RKO (cell line): ENCODE results near the gene IMMP2L.
"Not testable (repeated sequence)": the region's sequence is repeated elsewhere in the genome, so short reads cannot be mapped to it uniquely, and the experiment has no call there.

Experiments
- DNase-seq: peaks from one replicate; pipeline ENCODE4 v3.0.0-alpha.2; 2016; ENCODE audit warnings: low spot score

Gene IMMP2L

DNA sequence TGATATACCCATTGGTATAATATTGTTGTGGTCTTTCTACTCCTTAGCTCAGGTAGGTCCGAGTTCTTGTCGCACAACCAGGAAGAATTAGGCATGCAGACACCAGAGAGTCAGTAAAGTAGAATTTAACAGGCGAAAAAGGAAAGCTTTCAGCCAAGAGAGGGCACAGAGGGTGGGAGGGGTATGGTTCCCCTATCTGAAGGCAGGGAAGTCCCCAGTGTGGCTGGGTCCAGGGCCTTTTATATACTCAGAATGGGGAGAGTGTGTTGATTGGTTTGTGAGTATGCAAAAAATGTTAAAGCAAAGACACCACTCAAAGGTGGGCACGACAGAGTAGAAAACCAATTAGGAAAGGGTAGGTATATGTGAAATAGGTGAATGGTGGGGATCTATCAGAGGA lies 53.9 kb downstream of the IMMP2L start:
- no peak for DNase-seq

DNA sequence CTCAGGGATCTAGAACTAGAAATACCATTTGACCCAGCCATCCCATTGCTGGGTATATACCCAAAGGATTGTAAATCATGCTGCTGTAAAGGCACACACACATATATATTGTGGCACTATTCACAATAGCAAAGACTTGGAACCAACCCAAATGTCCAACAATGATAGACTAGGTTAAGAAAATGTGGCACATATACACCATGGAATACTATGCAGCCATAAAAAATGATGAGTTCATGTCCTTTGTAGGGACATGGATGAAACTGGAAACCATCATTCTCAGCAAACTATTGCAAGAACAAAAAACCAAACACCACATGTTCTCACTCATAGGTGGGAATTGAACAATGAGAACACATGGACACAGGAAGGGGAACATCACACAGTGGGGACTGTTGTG lies 56.9 kb downstream of the IMMP2L start:
- DNase-seq, result not testable (repeated sequence)

DNA sequence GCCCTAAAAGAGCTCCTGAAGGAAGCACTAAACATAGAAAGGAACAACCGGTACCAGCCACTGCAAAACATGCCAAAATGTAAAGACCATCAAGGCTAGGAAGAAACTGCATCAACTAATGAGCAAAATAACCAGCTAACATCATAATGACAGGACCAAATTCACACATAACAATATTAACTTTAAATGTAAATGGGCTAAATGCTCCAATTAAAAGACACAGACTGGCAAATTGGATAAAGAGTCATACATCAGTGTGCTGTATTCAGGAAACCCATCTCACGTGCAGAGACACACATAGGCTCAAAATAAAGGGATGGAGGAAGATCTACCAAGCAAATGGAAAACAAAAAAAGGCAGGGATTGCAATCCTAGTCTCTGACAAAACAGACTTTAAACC lies 60.5 kb downstream of the IMMP2L start:
- not testable (repeated sequence) for DNase-seq

DNA sequence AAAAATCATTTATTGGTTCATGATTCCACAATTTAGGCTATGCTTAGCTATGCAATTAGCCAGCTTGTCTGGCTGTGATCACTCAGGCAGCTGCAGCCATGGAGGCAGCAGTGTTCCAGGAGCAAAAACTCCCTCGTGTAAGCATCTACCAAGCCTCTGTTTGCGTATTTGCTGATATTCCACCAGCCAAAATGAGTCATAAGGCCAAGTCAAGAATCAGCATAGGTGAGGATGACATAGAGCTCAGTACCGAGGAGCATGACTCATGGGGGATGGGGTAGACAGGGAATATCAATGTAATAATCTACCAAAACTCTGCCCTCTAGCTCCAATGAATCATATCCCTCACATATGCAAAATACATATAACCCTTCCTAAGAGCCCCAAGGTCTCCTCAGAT lies 63.3 kb downstream of the IMMP2L start:
- peak; percentile 81 for DNase-seq

DNA sequence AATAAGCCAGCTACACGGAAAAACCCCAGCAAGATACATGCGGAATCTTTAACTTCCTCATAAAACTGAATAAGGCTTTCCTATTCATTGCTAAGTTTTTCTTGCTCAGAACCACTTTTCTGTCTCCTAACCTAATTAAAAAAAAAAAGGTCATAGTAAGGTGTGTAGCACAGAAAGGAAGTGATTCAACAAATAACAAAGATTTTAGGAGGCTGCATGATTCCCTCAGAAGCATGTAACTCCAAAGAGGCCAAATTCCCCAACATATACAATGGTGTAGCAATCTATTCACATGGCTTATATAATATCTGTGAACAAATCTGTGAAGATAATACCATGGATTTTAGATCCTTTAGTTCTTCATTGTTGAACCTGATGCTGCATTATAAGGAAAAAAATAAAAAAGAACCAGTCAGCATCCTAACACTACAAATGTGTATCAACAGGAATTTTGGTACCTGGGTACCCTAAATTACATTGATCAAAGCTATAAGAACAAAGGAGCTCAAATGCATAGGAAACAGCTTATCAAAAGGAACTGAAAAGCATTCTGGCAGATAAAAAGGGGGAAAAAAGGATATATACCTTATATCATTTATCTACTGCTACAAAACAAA lies 63.8 kb downstream of the IMMP2L start:
- no peak for DNase-seq

DNA sequence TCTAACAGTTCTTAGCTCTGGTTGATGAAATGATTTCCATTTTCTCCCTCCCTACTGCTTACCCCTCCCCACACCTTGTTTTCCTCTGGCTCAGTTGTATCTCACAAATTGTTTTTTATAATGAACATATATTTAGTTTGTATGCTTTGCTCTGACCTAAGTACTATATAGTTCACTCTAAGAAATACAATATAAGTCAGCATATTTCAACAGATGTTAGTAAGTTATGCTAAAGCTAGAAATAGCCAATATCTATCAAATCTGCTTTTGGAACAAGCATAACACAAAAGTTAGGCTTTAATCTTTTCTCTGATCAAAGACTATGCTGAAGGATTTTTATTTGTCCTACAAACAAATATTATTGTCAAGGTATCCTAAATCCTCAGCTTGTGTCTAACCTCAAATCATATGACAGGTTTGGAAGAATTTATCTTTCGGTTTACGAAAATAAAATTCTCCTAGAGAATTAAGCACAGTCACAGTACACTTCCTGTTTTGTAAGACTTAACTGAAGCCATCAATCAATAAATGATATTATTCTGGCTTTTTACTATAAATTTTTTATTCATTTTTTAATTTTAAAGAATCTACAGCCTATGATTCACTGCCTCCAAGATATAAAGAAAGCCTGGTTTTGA lies 67.0 kb downstream of the IMMP2L start:
- DNase-seq, result no peak

DNA sequence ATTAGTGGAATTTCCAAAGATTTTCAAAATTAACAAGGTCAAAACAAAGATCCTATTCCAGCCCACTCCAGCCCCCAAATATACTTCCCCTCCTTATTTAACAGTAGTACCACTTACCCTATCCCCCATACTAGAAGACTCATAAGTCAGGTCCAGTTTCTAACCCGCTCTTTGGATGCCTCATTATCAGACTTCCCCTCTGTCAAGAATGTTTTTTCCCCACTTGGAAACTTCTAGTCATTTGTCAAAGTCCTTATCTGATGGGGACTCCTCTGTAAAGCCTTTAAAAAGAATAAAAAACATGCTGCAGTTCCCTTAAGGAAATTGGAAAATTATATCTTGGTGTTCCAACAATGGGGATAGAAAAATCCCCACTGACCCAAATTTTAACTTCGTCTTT lies 70.1 kb downstream of the IMMP2L start:
- no peak for DNase-seq

DNA sequence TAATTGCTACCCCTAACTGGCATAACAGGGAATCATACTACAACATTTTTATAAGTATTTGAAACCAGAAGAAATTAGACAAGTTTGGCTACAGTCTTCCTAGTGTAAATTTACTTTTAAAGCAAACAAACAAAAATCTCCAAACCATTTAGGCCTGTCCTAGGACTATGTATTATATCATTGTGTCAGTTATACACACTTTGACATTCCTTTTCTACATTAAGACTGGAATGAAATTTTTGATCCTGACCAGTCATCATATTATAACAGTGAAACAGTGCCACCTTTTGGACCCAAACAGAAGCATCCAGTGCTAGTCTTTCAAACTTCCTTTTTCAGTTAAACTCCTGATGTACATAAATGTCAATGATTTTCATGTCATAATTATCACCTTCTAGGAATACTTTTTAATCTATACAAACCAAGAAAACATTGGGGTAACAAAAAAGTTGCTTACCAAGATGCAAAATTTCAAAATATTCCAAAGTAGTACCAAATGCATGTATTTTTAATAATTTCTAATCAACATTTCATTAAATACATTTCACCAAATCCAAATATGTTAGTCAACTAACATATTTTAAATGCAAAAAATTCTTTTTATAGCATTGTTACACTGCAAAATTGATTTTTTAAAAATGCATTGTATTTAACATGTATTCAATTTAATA lies 75.7 kb downstream of the IMMP2L start:
- peak; percentile 80 for DNase-seq

DNA sequence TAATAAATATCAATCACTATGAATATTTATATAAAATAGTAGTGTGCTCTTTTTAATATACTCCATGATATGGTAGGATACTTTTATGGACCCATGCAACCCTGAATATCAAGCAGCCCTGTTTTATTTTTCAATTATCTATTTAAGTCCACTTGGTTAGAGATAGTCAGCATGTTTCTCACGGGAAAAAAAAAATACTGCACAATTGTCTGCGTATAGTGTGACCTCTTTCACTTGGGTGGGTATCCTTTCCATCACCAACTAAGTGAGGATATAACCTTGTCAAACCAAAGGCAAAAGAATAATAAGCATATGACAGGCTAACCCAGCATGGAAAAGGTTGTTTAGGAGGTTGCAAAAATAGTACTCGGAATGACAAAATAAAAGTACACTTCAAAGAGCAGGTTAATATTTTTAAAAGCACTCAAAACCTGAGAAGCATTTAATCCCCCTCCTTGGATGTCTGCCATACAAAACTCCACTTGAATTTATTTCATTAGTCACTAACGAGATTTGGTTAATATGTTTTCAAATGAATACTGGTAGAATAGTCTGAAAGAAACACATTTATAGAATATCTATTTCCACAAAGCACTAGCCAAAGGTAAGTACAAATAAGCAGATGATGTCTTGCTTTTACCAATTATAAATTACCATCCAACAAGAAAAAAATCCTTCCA lies 76.5 kb downstream of the IMMP2L start:
- DNase-seq, result no peak

DNA sequence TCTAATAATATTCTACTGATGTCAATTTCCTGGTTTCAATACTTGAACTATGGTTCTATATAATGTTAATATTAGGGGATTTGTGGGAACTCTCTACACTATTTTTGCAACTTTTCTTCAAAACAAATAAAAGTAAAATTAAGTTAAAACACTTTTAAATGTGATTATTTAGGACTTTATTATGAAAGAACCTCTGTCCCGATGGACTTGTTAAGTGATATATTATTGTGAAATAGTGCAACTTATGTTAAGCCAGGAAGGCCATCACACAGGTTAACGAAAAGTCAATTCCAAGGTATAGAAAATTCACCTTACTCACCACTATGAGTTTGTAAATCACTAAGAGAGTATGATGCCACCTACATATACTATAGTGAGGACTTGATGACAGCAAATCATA lies 79.2 kb downstream of the IMMP2L start:
- no peak for DNase-seq

DNA sequence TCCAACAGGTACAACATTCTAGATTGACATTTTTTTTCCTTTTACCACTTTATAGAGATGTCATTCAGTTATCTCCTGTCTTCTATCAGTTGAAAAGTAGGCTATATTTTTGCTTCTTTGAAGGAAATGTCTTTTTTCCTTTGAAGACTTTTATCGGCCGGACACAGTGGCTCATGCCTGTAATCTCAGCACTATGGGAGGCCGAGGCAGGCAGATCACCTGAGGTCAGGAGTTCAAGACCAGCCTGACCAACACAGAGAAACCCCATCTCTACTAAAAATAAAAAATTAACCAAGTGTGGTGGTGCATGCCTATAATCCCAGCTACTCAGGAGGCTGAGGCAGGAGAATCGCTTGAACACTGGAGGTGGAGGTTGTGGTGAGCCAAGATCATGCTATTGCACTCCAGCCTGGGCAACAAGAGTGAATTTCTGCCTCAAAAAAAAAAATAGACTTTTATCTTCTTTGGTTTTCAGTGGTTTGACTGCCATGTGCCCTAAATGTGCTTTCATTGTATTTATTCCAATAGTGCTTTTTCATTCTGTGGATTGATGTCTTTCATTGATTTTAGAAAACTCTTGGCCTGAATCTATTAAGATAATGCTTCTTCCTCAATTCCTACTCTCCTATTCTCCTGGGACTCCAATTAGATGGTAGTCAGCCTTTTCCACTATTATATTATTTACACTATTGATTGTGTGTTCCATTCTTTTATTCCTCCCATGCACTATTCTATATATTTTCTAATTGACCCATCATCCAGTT lies 84.6 kb downstream of the IMMP2L start:
- DNase-seq, result no peak

DNA sequence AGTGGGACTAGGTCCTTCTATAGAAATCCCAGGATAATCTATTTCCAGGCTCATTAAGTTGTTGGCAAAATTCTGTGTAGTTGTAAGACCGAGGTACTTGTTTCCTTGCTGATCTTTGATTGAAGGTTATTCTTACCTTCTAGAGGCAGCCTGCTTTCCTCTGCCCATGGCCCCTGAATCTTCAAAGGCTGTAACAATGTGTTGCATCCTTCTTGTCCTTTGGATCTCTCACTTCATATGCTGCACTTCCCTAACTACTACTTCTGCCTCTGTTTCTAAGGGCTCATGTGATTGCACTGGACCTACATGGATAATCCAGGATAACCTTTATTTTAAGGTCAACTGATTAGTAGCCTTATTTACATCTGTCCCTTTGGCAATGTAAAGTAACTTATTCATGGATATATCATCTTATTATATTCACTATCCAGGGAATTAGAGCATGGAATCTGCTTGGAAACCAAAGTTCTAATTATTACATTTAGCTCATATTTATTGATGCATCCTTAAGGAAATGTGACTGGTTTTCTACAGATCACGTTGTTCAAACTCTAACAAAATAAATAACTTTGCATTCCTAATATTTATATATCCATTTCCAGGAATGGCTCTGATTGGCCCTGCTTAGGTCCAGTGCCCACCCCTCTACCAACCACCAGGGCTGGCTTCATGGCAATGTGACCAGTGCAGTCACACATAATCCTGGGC lies 85.6 kb downstream of the IMMP2L start:
- no peak for DNase-seq

DNA sequence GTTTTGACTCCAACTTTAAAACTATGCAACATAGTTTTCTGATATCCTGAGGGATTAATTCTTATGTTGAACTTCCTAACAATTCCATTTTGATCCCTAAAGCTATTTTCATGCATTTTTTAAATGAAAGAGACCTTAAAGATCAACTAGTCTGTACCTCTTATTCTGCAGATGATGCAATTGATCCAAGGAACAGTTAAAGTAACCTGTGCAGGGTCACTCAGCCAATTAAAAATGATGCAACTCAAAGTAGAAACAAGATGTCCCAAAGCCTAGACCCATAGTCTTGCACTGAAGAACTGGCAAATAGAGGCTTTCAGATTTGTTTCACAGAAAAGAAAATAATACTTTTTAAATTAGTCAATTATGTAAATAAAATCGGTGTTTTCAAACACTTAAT lies 86.3 kb downstream of the IMMP2L start:
- DNase-seq, result no peak

DNA sequence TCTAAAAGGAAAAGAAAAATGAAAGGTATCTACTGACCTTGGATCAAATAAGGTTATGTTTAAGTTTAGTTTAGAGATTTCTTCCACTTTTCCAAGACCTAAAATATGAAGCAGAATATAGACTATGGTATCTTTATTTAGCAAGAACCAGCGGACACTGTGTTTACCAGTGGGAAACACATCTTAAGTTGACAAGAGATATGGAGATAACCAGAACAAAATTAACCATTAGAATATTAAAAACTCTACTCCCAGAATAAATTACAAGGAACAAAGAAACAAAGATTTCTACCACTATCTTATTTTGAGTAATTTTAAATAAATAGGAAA lies 86.9 kb downstream of the IMMP2L start:
- DNase-seq, result no peak

DNA sequence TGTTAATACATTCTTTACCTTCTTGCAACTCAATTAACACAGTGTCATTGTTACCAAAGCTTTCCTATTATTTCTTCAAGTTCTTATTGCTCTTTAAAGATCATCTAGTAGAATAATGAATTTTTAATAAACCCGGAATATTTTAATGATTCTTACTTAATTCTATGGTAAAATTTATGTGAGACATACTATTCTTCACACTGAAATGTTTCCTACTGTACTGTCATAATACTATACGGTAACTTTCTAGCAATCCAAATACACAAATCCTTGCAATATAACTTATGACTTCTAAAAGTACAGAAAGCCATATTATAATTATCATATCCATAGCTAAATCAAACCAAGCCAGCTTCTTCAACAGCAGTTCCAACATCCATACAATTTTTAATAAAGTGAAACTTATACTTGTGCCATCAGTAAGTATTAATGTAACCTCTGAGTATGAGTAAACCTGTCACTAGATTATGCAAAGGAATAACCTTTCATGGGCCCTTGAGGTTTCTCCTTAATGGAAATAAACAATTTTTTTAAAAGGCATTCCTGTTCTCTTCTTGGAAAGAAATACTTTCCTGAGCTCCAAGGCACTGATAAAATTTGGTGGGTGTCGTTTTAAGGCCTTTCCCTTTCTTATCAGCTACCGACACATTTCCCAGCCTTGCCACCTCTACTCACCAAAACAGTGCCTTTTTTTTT lies 87.4 kb downstream of the IMMP2L start:
- no peak for DNase-seq

DNA sequence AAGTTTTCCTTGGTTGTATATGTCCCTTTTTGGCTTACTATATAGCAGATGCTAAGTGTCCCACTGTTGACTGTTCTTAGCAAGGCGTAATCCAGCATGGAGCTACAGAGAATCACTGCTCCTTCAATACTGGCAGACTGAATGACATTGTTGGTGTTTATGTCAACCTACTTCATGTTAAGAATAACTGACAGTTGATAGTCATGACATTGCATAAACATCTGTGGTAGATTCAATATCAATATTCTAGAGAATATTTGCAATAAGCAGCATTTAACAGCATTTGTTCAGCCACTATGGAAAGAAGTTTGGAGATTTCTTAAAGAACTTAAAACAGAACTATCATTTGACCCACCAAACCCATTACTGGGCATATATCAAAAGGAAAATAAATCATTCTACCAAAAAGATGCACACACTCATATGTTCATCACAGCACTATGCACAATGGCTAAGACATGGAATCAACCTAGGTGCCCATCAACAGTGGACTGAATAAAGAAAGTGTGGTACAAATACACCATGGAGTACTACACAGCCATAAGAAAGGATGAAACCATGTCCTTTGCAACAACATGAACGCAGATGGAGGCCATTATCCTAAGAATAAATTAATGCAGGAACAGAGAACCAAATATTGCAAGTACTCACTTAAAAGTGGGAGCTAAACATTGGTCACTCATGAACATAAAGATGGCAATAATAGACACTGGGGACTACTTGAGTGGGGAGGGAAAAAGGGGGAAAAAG lies 88.7 kb downstream of the IMMP2L start:
- no peak for DNase-seq

DNA sequence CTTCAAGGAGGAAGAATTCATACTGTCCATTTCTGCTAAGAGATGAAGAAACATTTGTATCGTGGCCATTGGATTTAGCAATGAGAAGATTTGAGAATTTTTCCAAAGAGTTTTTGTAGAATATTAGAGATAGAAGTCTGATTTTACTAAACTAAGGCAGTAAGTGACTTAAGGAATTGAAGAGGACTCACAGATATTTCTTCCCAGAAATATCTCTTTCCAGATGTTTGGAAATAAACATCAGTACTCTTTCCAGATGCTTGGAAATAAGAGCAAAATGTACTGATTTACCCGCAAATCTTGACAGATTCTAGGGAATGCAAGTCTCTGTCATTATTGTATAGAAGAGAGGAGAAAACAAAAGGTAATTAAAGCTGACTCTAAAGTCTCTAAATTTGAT lies 91.3 kb downstream of the IMMP2L start:
- no peak for DNase-seq

DNA sequence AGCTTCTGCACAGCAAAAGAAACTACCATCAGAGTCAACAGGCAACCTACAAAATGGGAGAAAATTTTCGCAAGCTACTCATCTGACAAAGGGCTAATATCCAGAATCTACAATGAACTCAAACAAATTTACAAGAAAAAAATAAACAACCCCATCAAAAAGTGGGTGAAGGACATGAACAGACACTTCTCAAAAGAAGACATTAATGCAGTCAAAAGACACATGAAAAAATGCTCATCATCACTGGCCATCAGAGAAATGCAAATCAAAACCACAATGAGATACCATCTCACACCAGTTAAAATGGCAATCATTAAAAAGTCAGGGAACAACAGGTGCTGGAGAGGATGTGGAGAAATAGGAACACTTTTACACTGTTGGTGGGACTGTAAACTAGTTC lies 92.4 kb downstream of the IMMP2L start:
- not testable (repeated sequence) for DNase-seq

DNA sequence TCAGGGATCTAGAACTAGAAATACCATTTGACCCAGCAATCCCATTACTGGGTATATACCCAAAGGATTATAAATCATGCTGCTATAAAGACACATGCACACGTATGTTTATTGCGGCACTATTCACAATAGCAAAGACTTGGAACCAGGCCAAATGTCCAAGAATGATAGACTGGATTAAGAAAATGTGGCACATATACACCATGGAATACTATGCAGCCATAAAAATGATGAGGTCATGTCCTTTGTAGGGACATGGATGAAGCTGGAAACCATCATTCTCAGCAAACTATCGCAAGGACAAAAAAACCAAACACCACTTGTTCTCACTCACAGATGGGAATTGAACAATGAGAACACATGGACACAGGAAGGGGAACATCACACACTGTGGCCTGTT lies 96.5 kb downstream of the IMMP2L start:
- not testable (repeated sequence) for DNase-seq

DNA sequence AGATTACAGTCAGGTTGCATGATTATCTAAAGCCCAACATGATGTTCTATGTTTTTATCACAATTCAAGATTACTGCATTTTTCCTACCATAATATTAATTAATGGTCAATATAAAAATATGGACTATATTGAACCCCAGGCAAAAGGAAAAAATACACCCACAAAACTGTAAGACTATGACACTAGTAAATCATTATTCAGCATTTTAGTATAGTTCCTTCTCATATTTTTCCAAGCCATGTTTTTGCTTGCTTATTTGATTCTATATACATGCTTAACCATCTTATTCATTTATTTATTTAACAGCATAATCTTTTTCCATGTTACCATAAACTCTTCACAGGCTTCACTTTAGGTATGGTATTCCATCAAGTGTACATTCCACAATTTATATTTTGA lies 101.6 kb downstream of the IMMP2L start:
- DNase-seq, result no peak
